ENCODE results near the gene ASF1A. TPM values are rescaled to one million over a fixed set of nuclear protein-coding genes. Genes with fewer than 3 reads are reported as not detected.

ASF1A gene
- total and polyA plus RNA-seq, 9 of the 15 experiments (the other 6 are each of a cell fraction or from before 2014, with no cell fraction given) = 31.5 to 45.3 (median 34.8) TPM

- TF ChIP-seq TEAD4 (IDR thresholded peaks at IDR 0.05; ENCODE audit: low read length) (peak; percentile 44), TEAD4 (CRISPR knock-in tag; IDR thresholded peaks at IDR 0.05; ENCODE audit: borderline replicate concordance) (no peak), PREB (CRISPR knock-in tag; IDR thresholded peaks at IDR 0.05) (no peak), NR2F6 (CRISPR knock-in tag; IDR thresholded peaks at IDR 0.05) (no peak), MCM5 (IDR thresholded peaks at IDR 0.05; ENCODE audit: low read depth) (no peak), TAF1 (IDR thresholded peaks at IDR 0.05; ENCODE audit: control insufficient read depth, extremely low read depth, insufficient read depth, low read length, severe bottlenecking) (no peak), POLR2H (tag; IDR thresholded peaks at IDR 0.05; ENCODE audit: low read depth) (no peak), MTF1 (CRISPR knock-in tag; IDR thresholded peaks at IDR 0.05; ENCODE audit: borderline replicate concordance) (no peak), TSC22D4 (tag; IDR thresholded peaks at IDR 0.05) (no peak)
- TF ChIP-seq, protein P1, sequence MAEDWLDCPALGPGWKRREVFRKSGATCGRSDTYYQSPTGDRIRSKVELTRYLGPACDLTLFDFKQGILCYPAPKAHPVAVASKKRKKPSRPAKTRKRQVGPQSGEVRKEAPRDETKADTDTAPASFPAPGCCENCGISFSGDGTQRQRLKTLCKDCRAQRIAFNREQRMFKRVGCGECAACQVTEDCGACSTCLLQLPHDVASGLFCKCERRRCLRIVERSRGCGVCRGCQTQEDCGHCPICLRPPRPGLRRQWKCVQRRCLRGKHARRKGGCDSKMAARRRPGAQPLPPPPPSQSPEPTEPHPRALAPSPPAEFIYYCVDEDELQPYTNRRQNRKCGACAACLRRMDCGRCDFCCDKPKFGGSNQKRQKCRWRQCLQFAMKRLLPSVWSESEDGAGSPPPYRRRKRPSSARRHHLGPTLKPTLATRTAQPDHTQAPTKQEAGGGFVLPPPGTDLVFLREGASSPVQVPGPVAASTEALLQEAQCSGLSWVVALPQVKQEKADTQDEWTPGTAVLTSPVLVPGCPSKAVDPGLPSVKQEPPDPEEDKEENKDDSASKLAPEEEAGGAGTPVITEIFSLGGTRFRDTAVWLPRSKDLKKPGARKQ (CRISPR knock-in tag; IDR thresholded peaks at IDR 0.05) = no peak
- TF ChIP-seq, protein P2, sequence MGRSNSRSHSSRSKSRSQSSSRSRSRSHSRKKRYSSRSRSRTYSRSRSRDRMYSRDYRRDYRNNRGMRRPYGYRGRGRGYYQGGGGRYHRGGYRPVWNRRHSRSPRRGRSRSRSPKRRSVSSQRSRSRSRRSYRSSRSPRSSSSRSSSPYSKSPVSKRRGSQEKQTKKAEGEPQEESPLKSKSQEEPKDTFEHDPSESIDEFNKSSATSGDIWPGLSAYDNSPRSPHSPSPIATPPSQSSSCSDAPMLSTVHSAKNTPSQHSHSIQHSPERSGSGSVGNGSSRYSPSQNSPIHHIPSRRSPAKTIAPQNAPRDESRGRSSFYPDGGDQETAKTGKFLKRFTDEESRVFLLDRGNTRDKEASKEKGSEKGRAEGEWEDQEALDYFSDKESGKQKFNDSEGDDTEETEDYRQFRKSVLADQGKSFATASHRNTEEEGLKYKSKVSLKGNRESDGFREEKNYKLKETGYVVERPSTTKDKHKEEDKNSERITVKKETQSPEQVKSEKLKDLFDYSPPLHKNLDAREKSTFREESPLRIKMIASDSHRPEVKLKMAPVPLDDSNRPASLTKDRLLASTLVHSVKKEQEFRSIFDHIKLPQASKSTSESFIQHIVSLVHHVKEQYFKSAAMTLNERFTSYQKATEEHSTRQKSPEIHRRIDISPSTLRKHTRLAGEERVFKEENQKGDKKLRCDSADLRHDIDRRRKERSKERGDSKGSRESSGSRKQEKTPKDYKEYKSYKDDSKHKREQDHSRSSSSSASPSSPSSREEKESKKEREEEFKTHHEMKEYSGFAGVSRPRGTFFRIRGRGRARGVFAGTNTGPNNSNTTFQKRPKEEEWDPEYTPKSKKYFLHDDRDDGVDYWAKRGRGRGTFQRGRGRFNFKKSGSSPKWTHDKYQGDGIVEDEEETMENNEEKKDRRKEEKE (IDR thresholded peaks at IDR 0.05; ENCODE audit: borderline replicate concordance in 1 of 2, control insufficient read depth in 1 of 2, low read depth in 2 of 2, low read length in 1 of 2) = no peak
- TF ChIP-seq, protein P3, sequence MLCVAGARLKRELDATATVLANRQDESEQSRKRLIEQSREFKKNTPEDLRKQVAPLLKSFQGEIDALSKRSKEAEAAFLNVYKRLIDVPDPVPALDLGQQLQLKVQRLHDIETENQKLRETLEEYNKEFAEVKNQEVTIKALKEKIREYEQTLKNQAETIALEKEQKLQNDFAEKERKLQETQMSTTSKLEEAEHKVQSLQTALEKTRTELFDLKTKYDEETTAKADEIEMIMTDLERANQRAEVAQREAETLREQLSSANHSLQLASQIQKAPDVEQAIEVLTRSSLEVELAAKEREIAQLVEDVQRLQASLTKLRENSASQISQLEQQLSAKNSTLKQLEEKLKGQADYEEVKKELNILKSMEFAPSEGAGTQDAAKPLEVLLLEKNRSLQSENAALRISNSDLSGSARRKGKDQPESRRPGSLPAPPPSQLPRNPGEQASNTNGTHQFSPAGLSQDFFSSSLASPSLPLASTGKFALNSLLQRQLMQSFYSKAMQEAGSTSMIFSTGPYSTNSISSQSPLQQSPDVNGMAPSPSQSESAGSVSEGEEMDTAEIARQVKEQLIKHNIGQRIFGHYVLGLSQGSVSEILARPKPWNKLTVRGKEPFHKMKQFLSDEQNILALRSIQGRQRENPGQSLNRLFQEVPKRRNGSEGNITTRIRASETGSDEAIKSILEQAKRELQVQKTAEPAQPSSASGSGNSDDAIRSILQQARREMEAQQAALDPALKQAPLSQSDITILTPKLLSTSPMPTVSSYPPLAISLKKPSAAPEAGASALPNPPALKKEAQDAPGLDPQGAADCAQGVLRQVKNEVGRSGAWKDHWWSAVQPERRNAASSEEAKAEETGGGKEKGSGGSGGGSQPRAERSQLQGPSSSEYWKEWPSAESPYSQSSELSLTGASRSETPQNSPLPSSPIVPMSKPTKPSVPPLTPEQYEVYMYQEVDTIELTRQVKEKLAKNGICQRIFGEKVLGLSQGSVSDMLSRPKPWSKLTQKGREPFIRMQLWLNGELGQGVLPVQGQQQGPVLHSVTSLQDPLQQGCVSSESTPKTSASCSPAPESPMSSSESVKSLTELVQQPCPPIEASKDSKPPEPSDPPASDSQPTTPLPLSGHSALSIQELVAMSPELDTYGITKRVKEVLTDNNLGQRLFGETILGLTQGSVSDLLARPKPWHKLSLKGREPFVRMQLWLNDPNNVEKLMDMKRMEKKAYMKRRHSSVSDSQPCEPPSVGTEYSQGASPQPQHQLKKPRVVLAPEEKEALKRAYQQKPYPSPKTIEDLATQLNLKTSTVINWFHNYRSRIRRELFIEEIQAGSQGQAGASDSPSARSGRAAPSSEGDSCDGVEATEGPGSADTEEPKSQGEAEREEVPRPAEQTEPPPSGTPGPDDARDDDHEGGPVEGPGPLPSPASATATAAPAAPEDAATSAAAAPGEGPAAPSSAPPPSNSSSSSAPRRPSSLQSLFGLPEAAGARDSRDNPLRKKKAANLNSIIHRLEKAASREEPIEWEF (CRISPR knock-in tag; IDR thresholded peaks at IDR 0.05) = no peak
- TF ChIP-seq, protein P4, sequence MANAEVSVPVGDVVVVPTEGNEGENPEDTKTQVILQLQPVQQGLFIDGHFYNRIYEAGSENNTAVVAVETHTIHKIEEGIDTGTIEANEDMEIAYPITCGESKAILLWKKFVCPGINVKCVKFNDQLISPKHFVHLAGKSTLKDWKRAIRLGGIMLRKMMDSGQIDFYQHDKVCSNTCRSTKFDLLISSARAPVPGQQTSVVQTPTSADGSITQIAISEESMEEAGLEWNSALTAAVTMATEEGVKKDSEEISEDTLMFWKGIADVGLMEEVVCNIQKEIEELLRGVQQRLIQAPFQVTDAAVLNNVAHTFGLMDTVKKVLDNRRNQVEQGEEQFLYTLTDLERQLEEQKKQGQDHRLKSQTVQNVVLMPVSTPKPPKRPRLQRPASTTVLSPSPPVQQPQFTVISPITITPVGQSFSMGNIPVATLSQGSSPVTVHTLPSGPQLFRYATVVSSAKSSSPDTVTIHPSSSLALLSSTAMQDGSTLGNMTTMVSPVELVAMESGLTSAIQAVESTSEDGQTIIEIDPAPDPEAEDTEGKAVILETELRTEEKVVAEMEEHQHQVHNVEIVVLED (CRISPR knock-in tag; IDR thresholded peaks at IDR 0.05) = no peak
Observed at GRCh38 chr6:118896339-118897136, 2.6 kb downstream of the ASF1A start (continued).
